NCI-H748 (cell line): ENCODE results near the gene ALOX5AP.

ENCODE experiments used
- DNase-seq: peaks from one replicate; lab custom pipeline; 2025; ENCODE audit not compliant: unreplicated experiment; lab: John Stamatoyannopoulos, UW

The ALOX5AP gene

GRCh38 chr13:30714629-30715371, 20.5 kb upstream of the ALOX5AP start:
- no peak for DNase-seq

- no peak for DNase-seq
Measured at GRCh38 chr13:30715372-30715756, 20.0 kb upstream of the ALOX5AP start.

- DNase-seq = no peak
Measured at GRCh38 chr13:30715837-30716236, 19.5 kb upstream of the ALOX5AP start.

- DNase-seq = no peak
Measured at GRCh38 chr13:30718661-30719524, 16.4 kb upstream of the ALOX5AP start.

- DNase-seq = no peak
Measured at GRCh38 chr13:30719525-30719914, 15.8 kb upstream of the ALOX5AP start.

- no peak for DNase-seq
Measured at GRCh38 chr13:30720172-30720869, 15.0 kb upstream of the ALOX5AP start.

- DNase-seq = no peak
Measured at GRCh38 chr13:30721936-30722335, 13.4 kb upstream of the ALOX5AP start.

GRCh38 chr13:30722361-30722760, 13.0 kb upstream of the ALOX5AP start:
- no peak for DNase-seq

- DNase-seq = no peak
Measured at GRCh38 chr13:30724778-30725177, 10.6 kb upstream of the ALOX5AP start.

- DNase-seq = no peak
Measured at GRCh38 chr13:30725326-30726085, 9.8 kb upstream of the ALOX5AP start.

GRCh38 chr13:30726192-30726591, 9.2 kb upstream of the ALOX5AP start:
- DNase-seq = no peak

- DNase-seq = no peak
Measured at GRCh38 chr13:30727491-30728355, 7.6 kb upstream of the ALOX5AP start.

GRCh38 chr13:30729801-30730200, 5.5 kb upstream of the ALOX5AP start:
- DNase-seq = no peak

GRCh38 chr13:30730526-30730925, 4.8 kb upstream of the ALOX5AP start:
- DNase-seq = peak; percentile 92

GRCh38 chr13:30731361-30732045, 3.8 kb upstream of the ALOX5AP start:
- no peak for DNase-seq

- DNase-seq = no peak
Measured at GRCh38 chr13:30732046-30732390, 3.3 kb upstream of the ALOX5AP start.

- DNase-seq = no peak
Measured at GRCh38 chr13:30734439-30734838, 904 bp upstream of the ALOX5AP start.

- DNase-seq = no peak
Measured at GRCh38 chr13:30735872-30736175, 481 bp downstream of the ALOX5AP start.

- DNase-seq = no peak
Measured at GRCh38 chr13:30736461-30737320, 1.3 kb downstream of the ALOX5AP start.
